ENCODE results near the gene GUCY1A1. TPM values are rescaled to one million over a fixed set of nuclear protein-coding genes. Genes with fewer than 3 reads are reported as not detected.
"Not testable (repeated sequence)": the region's sequence is repeated elsewhere in the genome, so short reads cannot be mapped to it uniquely, and the experiment has no call there.

The GUCY1A1 gene, protein sequence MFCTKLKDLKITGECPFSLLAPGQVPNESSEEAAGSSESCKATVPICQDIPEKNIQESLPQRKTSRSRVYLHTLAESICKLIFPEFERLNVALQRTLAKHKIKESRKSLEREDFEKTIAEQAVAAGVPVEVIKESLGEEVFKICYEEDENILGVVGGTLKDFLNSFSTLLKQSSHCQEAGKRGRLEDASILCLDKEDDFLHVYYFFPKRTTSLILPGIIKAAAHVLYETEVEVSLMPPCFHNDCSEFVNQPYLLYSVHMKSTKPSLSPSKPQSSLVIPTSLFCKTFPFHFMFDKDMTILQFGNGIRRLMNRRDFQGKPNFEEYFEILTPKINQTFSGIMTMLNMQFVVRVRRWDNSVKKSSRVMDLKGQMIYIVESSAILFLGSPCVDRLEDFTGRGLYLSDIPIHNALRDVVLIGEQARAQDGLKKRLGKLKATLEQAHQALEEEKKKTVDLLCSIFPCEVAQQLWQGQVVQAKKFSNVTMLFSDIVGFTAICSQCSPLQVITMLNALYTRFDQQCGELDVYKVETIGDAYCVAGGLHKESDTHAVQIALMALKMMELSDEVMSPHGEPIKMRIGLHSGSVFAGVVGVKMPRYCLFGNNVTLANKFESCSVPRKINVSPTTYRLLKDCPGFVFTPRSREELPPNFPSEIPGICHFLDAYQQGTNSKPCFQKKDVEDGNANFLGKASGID
- polyA plus RNA-seq (ENCODE audit: insufficient read depth in 1 of 5, insufficient read length in 5 of 5, low replicate concordance in 1 of 5), result 100 to 1,000 TPM in 4 of 5 donors, 10 to 100 TPM in 1; 88.3 to 169 (median 119) TPM
- long read RNA-seq, donor 1, transcript GUCY1A1-205 (10 exons, 2,715 nt), result minor isoform, 5 of 66 reads
- long read RNA-seq, donor 1, transcript GUCY1A1-210 (9 exons, 2,656 nt), result major isoform, 6 of 66 reads
- long read RNA-seq, donor 1, partial matches to known transcripts, result 51 of 66 reads
- long read RNA-seq, donor 1, other reads (novel, unspliced or antisense), result 0 of 66 reads
- long read RNA-seq, donor 2, partial matches to known transcripts, result 18 of 23 reads
- long read RNA-seq, donor 2, other reads (novel, unspliced or antisense), result 0 of 23 reads
- long read RNA-seq, donor 3, full-length matches to known transcripts, result 14 of 45 reads
- long read RNA-seq, donor 3, partial matches to known transcripts, result 31 of 45 reads
- long read RNA-seq, donor 3, other reads (novel, unspliced or antisense), result 0 of 45 reads
- long read RNA-seq, donor 4, transcript GUCY1A1-209 (6 exons, 1,540 nt), result major isoform, 7 of 36 reads
- long read RNA-seq, donor 4, transcript GUCY1A1-205 (10 exons, 2,715 nt), result minor isoform, 5 of 36 reads
- long read RNA-seq, donor 4, partial matches to known transcripts, result 21 of 36 reads
- long read RNA-seq, donor 4, other reads (novel, unspliced or antisense), result 0 of 36 reads
- long read RNA-seq, donor 5, full-length matches to known transcripts, result 21 of 86 reads
- long read RNA-seq, donor 5, partial matches to known transcripts, result 65 of 86 reads
- long read RNA-seq, donor 5, other reads (novel, unspliced or antisense), result 0 of 86 reads
- long read RNA-seq, donor 6, partial matches to known transcripts, result 39 of 50 reads
- long read RNA-seq, donor 6, other reads (novel, unspliced or antisense), result 0 of 50 reads
- long read RNA-seq, donor 7, full-length matches to known transcripts, result 12 of 71 reads
- long read RNA-seq, donor 7, partial matches to known transcripts, result 59 of 71 reads
- long read RNA-seq, donor 7, other reads (novel, unspliced or antisense), result 0 of 71 reads
- long read RNA-seq, donor 8, partial matches to known transcripts, result 0 of 2 reads
- long read RNA-seq, donor 8, other reads (novel, unspliced or antisense), result 0 of 2 reads

DNA sequence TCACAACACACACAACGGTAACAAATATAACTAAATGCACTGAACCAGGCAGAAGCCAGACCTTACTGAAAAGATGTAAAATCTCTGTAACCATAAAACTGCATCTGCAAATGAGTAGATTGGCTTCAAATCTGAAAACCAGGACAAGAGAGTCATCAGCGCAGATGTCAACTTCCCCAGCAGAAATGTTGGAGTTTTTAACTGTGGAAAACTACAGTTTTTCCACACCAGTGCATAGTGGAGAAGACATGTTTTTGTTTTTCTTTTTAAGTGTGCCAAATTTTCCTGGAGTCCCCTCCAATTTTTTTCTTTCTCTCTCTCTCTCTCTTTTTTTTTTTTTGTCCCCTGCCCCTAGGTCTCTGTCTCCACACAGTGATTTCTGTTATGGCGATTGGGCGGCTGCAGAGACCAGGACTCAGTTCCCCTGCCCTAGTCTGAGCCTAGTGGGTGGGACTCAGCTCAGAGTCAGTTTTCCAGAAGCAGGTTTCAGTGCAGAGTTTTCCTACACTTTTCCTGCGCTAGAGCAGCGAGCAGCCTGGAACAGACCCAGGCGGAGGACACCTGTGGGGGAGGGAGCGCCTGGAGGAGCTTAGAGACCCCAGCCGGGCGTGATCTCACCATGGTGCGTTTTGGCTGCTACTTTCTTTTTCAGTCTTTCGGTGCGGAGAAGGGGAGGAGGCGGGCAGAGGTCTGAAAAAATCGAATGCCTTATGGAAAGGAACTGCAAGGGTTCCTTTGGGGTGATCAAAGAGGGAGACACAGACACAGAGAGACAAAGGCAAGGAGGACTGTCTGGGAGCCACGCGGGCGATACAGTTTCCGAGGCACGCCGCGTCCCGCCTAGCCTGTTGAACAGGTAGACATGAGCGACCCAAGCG, at the start of gene GUCY1A1:
Gene GUCY1A1, plus strand, starts transcription at position 505 of the 878 bp plus-strand sequence. CDS start 30,020 bp downstream, outside the sequence.
- DNase-seq, result peak; percentile 75 to 77

DNA sequence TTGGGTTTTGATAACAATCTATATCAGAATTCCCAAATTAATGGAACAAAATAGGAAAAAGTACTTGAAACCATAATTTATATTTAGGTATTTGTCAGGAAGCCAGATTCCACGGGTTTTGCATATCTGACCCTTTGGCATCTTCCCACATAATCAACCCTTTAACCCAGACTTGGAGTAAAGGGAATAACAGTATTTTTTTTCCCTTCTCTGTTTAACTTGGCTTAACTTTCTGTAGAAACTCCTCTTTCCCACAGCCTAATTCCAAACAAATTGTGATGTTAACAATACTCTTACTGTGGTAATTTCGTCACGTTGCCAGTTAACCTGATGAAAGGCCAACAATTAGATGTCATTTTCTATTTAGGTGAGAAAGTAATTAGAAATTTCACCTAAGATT, 49.4 kb upstream of the GUCY1A1 start:
- DNase-seq, result no peak

DNA sequence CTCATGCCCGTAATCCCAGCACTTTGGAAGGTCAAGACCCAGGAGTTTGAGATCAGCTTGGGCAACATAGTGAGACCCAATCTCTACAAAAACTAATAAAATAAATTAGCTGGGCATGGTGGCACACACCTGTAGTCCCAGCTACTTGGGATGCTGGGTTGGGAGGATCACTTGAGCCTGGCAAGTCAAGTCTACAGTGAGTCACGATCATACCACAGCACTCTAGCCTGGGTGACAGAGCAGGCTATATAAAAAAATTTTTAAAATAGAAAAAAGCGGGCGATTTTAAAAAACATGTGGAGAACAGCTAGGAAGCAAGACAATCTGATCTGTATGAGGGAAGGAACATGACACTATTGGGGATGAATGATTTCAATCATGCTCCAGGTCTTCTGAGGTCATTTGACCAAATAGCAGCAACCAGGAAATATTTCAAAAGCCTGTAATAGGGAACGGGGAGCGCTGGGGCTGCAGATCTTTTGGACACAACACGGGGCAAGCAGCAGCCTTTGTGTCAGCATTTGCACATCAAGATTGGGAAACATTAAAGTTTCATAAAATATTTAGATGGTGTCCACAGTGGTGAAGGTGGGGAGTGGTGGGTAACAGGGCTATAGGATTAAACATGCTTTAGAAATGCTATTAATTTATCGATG, 48.3 kb upstream of the GUCY1A1 start:
- DNase-seq, result no peak

DNA sequence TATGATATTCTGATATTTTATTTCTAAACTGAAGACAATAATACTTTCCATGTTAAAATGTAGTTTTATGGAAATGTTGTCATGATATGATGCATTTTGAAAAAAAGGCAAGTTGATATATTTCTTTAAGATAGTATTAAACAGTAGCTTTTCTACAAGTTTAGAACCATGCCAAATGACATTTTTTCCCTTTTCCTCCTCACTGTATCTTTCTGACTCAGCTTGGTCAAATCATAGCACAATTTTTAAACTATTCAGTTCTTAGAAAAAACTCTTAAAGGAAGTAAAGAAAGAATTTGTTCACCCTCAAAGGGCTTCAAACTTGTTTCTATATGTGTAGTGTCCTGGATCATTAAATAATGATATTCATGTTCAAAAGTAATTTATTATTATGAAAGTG, 46.0 kb upstream of the GUCY1A1 start:
- no peak for DNase-seq

DNA sequence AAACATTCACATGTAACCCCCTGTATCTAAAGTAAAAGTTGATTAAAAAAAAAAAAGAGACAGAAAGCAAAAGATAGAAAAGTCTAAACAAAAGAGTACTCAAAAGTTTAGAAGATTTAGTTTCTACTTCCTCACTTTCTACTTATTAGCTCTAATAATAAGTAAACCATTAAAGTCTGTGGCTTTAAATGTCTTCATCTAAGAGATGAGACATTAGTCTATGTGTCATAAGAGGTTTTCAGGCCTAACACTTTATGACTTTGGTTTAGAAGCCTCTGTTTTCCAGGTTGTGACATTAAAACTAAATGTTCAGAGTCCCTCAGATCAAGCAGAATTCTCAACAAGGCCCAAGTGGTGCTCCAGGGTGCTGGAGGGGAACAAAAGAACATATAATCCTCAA, 42.2 kb upstream of the GUCY1A1 start:
- no peak for DNase-seq

DNA sequence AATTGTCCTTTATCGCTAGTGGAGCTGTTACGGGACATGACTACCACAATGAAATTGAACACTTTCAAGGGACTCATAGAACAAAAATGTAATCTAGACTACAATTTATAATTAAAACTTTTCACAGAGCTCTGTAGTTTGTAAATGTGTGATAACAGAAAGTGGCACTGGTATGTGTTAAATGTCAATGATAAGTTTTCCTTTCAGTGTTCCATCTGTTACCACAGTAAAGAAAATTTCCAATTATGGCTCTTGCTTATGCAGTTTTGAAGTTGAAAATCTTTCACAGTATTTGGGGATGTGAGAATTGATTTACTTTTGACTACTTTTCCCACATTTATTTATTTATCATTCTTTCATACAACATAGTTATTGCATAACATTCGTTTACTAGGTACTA, 40.1 kb upstream of the GUCY1A1 start:
- no peak for DNase-seq

DNA sequence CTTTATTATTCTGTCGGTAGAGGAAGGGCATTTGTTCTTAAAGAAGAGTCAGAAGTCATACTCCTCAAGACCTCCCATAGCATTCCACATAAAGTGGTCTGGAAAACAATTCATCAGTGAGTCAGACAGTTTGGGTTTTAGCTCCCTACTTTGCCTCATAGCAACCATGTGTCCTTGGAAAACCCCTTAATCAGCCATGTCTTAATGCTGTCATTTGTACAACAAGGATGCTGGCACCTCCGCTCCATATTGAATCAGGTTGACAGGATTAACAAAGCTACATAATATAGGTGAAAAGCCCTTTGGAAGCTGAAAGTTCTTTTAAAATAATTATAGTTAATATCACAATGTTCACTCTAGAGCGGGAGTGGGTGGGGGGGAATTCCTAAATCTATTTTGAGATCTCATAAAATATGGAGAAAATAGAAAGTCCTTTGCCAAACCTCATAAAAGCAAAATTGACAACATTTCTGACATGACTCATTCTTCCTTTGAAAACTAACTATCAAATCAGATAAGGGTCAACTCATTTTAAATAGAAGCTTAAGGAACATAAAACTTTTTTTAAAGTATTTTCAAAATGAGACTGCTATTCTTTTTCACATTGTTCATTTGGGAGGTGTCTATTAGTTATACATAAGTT, 37.3 kb upstream of the GUCY1A1 start:
- no peak for DNase-seq

DNA sequence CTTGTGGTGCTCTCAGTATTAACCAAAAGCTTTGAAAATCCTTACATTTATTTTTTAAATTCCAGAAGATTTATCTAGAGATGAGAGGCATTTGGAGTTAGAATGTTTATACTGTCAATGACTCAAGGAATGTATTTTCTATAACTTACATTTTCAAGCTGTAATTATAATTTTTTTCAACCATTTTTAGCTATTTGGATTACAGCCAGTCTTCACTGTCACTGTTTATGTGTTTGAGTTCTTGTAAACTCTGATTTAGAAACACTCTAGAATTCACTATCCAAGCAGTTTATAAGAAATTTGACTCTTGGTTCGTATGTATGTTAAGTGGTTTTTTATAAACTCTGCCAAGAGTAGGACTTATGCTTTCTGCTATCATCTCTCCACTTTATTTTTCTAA, 36.7 kb upstream of the GUCY1A1 start:
- peak; percentile 65 to 66 for DNase-seq

DNA sequence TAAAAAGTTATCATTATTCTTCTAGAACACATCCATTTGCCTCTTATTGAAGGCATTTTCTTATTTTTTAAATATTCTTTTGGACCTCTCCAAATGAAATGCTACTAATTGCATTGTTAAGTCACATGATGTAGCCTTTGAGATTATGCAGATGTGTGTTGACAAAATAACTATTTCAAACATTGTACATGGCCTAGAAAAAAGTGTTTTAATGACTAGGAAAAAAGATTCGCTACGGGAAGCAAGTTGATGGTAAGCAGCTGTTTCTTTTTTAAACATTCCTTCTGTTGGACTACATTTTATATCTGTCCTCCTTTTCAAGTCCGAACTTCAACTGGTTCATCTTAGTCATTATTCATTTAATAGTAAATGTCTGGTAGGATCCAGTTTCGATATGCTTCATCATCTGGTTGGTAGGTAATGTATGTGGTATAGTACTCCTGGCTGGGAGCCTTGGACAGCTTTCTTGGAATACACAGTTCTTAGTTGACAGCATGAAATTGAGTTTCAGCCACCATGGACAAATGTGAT, 34.3 kb upstream of the GUCY1A1 start:
- DNase-seq, result peak; percentile 50 to 56

DNA sequence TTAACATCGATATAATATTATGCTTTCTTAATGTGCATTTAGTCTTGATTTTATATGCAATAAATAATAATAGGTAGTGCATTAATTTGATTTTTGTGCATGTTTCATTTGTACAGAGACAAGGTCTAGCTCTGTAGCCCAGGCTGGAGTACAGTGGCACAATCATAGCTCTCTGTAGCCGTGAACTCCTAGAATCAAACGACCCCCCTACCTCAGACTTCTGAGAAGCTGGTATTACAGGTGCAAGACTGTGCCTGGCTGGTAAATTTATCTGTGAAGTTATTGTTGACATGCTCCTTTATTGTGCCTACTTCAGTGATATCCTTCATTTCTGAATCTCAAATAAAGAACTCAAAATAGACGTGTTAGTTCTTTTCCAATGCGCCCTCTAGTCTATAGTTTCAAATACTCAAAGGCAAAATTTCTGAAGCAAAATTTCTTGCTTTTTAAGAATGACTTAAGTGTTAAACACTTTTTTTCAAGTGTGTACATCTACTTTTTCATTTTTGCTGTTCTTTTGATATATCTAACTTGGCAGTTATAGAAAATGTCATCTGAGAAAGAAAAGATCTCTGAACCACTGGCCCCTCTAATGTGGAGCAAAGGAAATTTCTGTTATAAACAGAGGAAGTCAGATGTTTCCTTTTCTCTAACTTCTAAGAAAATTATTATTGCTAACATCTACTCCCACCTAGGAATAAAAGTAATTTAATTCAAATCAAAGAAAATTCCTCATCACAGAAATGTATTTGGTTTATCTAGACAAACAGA, 28.3 kb upstream of the GUCY1A1 start:
- no peak for DNase-seq

DNA sequence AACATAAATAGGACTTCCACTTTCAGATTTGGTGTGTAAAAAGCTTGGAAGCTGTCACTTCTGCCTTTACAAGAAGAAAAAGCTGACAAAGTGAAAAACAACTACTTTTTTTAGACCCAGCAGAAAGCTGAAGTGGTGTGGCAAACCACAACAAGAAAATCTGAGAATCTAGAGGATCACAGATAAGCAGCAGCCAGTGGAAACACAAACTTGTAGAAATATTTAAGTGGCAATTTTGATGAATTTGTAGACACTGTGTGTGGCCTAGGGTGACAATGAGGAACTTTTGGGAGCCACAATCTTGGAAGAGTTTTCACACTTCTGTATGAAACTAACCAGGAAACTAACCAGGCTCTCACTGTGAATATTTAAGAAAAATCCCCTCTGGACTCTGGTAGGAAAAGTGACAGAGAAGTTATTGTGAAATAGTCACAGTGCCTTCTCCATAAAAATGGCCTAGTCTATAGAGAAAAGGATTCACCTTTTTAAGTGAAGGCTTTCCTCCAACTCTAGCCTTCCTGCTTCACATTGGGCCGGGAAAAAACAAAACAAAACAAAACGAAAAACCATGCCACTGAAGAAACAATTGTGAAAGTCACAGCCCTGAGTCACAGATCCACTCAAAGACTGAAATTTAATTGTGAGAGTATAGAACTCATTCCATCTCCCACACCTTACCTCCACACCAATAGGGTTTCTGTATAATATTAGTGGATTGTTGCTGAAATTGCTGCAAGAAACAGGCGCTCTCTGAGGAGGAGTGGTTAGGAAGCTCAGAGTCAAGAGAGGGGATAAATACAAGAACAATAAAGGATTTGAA, 26.7 kb upstream of the GUCY1A1 start:
- no peak for DNase-seq

DNA sequence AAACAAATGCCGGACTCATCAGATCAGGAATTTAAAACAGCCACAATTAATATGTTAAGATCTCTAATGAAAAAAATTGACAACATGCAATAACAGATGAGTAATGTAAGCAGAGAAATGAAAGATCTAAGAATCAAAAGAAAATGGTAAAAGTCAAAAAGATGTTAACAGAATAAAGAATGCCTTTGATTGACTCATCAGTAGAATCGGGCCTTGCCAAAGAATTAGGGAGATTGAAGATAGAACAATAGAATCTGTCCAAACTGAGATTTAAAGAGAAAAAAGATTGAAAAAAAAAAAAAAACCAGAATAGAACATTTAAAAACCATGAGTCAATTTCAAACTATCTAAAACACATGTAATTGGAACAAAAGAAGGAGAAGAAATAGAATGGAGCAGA, 25.9 kb upstream of the GUCY1A1 start:
- no peak for DNase-seq

DNA sequence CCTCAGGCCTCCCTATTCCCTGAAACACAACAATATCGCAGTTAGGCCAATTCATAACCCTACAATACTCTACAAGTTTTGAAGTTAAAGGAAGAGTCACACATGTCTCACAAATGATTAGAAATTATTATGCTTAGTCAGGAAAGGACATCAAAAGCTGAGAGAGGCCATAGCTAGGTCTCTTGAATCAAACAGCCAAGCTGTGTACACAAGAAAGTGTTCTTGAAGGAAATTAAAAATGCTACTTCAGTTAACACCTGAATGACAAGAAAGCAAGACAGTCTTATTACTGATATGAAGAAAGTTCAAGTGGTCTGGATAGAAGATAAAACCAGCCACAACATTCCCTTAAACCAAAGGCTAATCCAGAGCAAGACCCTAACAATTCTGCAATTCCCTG, 23.6 kb upstream of the GUCY1A1 start:
- no peak for DNase-seq

DNA sequence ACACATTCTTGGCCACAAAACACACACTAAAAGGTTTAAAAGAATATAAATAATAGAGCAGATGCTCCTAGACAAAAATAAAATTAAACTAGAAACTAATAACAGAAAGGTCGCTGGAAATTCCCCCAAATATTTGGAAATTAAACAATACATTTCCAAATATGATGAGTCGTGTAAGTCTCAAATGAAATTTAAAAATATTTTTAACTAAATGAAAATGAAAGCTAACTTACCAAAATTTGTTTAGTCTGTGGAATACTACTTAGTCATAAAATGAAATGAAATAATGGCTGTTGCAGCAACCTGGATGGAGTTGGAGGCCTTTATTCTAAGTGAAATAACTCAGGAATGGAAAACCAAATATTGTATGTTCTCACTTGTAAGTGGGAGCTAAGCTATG, 20.6 kb upstream of the GUCY1A1 start:
- DNase-seq, result no peak

DNA sequence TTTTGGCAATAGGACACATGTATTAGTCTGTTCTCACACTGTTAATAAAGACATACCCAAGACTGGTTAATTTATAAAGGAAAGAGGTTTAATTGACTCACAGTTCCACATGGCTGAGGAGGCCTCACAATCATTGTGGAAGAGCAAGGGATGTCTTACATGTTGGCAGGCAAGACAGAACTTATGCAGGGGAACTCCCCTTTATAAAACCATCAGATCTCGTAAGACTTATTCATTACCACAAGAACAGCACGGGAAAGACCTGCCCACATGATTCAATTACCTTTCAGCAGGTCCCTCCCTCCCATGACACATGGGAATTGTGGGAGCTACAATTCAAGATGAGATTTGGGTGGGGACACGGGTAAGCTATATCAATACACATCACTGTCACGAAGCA, 15.9 kb upstream of the GUCY1A1 start:
- not testable (repeated sequence) for DNase-seq

DNA sequence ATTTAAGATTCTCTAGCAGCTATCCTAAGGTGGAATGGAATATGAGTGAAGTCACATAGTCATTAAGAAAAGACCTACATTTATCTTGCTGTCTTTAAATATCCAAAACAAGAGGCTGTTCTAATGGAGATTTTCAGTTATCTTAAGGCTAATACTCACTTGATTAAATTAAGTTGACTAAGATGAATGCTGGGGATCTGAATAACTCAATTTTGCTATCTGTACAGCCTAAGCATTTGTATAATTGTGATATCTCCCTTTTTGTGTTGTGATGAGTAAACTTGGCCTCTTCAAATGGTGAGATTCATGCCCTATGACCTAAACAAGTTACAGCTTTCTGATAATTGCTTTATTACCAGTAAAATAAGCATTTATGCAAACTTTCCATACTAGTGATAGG, 13.6 kb upstream of the GUCY1A1 start:
- no peak for DNase-seq

DNA sequence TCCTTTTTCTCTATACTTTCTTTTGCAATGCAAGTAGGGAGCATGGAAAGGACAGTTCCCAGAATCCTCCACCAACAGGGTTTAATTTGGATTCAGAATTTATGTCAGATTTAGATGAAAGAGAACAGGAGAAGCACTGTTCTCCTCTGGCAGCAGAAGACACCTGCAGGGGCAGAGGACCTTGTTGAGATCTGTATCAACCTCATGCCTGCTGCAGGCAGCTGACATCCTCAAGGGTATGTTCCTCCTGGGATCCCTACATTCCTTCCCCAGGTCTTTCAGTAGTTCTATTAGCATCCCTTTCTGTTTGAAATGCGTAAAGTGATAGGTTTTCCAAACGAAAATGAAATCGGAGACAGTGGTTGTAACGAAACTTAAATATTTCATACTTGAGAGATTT, 10.6 kb upstream of the GUCY1A1 start:
- no peak for DNase-seq

Data from right lung (tissue), 10 donors.